Fibroblast of peridontal ligament (primary cell): ENCODE results near the gene GRIK4.
"Not testable (repeated sequence)": the region's sequence is repeated elsewhere in the genome, so short reads cannot be mapped to it uniquely, and the experiment has no call there.

Experiments
- DNase-seq: peaks from one replicate; pipeline ENCODE4 v3.0.0-alpha.2; 2010; ENCODE audit errors: extremely low read depth

The GRIK4 gene

GRCh38 chr11:120574876-120575275 lies 63.3 kb downstream of the GRIK4 start:
- DNase-seq, result no peak

GRCh38 chr11:120575461-120575860 lies 63.9 kb downstream of the GRIK4 start:
- DNase-seq, result no peak

DNA sequence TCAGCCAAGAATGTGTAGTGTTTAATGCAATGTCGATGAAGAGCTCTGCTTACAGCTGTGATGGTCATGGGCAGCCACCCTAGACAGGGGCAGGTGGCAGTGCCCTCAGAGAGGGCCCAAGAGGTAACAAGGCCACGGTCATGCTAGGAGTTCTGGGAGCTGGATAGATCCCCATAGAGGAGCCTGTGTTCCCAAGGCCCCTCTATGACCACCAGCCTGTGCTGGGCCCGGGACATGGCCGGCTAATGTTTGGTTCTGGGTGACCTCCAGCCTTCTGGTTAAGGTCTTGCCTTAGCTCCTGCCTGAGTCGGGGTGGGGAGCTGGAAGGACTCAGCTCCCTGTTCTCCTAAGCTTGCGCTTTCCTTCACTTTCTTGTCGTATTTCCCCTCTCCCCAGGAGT lies 65.1 kb downstream of the GRIK4 start:
- DNase-seq, result no peak

DNA sequence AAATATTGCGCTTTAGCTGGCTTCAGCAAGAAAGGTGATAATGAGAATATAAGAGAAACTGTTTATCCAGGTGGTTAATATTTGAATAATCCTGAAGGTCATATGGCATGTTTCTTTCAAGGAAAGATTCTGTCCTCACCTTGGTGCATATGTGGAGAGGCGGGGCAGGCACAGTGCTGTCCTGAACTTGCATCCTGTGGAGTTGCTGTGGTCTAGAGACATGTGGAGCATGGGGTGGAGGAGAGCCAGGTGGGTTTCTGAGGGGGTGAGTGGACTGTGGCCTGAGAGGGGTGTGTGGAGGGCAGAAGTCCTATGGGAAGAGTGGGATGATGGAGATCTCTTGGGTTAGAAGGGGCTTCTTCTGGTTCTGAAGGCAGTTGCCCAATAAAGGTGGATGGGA lies 65.5 kb downstream of the GRIK4 start:
- no peak for DNase-seq

GRCh38 chr11:120577624-120578363 lies 66.2 kb downstream of the GRIK4 start:
- DNase-seq, result no peak

DNA sequence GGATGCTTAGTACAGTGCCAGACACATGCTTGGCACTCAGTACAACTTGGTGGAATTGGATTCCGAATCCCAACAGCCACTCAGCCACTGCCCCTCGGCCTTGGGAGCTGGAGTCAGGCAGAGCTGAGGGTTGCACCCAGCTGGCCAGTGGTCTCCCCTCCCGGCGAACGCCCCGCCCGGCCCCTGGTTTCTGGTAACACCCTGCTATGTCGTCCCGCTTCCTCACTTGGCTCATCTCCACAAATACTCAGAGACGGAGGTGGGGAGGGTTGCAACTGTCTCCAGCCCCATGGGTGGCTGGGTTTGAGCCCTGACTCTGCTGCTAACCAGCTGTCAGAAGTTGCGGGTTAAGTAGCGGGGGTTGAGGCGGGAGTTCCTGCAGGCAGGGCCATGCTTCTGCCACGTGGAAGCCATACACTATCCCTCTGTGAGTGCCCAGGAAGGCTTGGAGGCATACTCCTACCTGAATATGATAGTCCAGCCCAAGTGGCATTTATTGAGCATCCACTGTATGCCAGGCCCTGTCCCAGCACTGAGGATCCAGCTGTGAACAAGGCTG lies 67.1 kb downstream of the GRIK4 start:
- DNase-seq, result no peak

DNA sequence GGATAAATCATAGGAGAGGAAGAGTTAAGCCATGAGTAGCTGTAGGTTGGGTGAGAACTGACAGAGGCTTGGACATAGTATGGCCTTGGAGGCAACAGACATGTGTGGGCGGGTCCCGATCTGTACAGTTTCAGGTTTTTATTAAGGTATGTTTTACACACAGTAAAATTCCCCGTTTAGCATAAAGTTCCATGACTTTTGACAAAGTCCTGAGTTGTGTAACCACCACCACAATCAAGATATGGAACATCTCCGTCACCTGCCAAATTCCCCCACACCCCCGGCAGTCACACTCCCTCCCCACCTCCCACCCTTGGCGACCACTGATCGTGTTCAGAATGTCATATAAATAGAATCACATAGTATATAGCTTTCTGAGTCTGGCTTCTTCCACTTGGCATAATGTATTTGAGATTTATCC lies 68.1 kb downstream of the GRIK4 start:
- no peak for DNase-seq

DNA sequence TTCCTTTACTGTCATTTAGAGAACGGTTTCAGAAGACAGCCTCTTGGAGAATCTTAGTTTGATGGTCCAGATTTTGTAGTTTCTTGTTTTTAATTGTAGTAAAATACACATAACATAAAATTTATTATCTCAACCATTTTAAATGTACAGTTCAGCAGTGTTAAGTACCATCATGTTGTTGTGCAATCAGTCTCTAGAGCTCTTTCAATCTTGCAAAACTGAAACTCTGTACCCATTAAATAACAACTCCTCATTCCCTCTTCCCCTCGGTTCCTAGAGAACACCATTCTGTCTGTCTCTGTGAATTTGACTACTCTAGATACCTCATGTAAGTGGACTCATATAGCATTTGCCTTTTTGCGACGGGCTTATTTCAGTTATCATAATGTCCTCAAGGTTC lies 69.8 kb downstream of the GRIK4 start:
- no peak for DNase-seq

- DNase-seq, result not testable (repeated sequence)
These were observed 71.0 kb downstream of the GRIK4 start for GRCh38 chr11:120582535-120582934.

DNA sequence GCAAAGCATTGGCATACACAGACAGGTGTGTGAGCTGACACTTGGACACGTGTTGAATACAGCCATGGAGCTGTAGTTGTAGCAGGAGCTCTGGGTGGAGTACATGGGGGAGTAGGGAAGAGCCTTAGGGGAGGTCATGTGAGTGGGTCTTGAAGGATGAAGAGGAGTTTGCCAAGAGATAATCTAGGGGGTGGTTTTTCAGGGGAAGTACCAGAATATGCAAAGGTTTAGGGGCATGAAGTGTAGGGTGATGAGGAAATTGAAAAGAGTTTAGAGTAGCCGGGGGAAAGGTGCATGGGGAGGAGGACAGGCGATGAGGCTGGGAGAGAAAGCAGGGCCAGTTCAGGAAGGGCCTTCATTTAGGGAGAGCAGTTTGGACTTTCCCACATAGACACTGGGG lies 74.5 kb downstream of the GRIK4 start:
- DNase-seq, result no peak

DNA sequence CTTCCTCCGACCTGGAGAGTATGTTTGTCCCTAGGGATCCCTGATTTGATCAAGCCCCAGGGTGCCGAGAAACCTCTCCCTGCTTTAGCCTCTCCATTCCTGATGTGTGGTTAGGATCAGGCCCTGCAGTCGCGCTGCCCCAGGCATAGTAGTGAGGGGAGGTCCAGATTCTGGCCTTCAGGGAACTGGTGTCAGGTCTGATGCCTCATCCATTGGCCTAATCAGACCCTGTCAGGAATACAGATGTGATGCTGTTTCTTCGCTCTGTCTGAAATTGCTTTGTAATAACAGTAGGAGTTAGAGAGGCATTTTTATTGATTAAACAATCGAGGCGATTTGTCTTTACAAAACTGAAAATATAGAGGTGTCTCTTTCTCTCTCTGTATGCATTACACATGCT lies 75.2 kb downstream of the GRIK4 start:
- no peak for DNase-seq

- DNase-seq, result no peak
These were observed 75.8 kb downstream of the GRIK4 start for GRCh38 chr11:120587299-120587698.

DNA sequence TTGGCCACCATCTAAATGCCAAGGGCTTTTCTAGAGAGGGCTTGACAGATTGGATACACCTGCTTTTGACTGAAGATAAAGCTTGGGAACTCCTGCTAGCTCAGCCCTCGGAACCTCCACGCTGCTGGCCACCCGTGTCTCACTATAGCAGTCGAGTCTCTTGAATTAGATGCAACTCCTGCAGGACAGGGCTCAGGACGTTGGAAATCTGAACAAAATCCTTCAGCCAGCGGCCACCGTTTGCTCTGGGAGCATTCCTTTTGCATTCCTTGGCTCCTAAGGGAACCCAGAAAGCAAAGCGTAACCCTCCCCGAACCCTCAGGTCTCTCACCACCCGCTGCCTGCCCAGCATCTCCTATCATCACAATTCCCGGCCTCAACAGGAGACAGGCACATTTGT lies 77.8 kb downstream of the GRIK4 start:
- no peak for DNase-seq

DNA sequence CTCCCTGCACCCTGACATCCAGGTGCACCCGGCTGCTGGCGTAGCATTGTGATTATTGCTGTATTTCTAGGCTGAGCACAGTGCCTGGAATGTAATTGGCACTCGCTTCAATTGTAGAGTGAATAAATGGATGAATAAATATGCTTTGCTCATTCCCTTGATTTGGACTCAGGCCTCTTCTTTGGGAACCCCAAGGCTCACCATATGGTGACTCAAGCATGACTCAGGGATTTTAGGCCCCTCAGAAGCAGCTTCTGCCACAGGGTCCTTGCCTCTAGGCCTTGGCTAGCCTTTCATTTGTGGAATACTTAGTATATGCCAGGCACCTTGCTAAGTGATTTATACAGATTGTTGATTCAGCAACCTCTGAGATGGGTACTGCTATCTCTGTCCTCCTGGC lies 78.9 kb downstream of the GRIK4 start:
- peak; percentile 8 for DNase-seq

DNA sequence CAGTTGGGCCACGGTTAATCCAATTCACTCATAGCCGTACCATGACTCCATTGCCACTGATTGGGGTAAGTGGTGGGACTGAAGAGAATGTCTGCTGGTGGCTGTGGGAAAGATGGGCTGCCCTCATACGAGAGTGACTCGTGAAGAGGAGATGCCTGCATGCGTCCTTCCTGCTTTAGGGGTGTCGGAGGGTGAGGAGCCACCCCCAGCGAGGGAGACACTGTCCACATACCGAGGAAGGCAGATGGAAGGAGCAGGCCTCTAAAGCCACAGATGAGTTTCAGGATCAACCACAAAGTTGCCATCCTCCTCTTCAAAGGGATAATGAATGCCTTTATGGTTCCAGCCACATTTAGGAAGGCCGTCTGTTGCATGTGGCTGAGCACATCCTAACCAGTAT lies 83.2 kb downstream of the GRIK4 start:
- no peak for DNase-seq

DNA sequence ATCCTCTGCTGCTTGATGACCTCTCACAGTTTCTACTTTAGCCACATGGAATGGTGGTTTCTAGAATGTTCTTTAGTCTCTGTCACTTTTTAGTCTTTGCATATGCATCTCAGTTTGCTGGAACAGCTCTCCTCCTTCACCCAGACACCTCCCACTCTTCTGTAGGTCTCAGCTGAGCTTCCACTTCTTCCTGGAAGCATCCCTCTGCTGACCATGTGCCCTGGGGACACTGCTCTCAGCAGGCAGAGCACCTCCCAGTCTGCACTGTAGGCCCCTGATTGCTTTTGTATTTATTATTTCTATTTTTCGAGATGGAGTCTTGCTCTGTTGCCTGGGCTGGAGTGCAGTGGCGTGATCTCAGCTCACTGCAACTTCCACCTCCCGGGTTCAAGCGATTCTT lies 84.0 kb downstream of the GRIK4 start:
- no peak for DNase-seq

GRCh38 chr11:120597250-120598215 lies 86.0 kb downstream of the GRIK4 start:
- no peak for DNase-seq

DNA sequence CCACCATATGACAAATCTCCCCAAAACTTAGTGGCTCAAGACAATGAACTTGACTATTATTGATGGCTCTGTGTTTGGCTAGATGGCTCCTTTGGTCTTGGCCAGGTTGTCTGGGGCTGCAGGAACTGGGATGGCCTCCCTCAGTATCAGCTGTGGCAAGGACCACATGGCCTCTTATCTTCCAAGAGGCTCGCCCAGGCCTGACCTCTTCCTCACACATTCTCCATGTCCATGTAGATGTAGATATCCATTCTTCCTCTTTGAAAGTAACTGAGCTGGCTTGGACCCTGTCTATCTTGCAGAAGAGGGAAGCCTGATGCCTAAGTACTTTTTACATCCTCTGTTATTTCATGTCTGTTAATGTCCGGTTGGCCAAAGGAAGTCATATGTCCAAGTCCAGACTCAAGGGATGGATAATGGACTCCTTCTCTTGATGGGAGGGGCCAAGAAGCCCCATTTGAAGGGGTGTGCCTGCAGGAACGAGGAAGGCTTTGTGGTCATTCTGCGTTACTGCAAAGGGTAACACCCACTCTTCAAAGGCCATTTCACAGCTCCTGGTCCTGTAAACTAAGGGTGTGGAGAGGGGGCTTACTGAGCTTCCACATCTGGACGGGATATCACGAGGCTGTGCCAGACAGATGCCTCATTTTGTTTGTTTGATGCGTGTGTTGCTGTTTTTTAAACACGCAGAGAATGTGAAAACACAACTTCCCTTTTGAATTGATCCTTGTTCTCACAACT lies 87.1 kb downstream of the GRIK4 start:
- DNase-seq, result no peak

DNA sequence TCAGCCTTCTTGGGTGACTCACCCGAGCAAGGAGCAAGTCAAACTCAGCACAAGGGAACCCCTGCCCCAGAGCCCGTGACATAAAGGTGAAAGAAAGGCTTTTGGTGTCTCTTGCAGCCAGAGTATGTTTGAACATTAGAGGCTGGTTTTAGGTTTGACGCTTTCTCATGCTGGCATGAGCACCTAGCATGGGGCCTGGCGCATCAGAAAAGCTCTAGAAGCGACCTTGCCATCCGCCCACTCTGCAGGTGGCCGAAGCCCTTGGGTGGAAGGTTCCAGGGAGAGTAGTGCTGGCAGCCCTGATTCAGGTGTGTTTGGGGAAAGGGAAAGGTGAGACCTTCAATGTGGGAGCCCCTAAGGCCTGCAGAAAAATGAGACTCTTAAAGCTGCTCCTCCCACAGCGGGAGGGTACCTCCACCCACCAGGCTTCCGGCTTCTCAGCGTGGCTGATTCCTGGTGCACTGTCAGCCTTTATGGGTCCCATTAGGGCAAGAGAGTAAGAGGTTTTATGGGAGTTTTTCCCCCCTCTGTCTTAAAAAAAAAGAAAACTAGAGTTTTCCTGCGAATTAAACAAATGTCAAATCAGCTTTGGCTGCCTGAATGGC lies 88.4 kb downstream of the GRIK4 start:
- no peak for DNase-seq

GRCh38 chr11:120601536-120601935 lies 90.0 kb downstream of the GRIK4 start:
- DNase-seq, result peak; percentile 23

DNA sequence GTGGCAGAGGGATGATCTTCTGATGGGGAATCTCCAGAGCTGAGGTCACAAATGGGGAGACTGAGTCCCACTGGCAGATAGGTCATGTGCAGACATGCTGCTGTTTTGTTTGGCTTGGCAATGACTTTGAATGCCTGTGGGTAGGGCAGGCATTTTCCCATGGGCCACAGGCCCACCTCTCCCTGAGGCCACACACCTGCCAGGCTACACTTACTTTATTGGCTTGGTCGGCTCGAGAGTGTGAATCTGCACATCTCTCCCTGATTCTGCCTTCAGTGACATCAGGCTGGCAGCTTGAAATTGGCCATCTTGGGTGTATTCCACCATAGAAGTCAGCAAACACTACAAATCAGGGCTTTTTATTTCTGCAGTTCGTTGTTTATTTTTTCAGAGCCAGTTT lies 91.5 kb downstream of the GRIK4 start:
- no peak for DNase-seq

DNA sequence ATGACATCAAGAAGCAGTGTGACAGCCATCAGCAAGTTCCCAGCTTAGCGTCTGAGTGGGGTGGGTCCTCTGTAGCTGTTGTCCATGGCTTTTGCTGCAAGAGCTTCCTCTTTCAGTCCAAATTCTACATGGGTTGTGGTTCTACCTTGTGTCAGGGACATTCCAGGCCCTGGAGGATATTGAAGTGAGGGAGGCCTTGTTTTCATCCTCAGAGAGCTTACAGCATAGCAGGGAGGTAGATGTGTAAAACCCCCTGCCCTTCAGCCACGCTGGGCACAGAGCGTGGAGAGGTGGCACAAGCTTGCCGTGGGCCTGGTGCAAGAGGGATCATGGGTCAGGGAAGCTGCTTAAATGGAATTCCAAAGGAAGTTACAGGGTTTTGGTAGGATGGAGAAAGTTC lies 93.9 kb downstream of the GRIK4 start:
- no peak for DNase-seq
